ENCODE data around the gene DEFB129. TPM values are rescaled to one million over a fixed set of nuclear protein-coding genes. Genes with fewer than 3 reads are reported as not detected.

The DEFB129 gene
- total and polyA plus RNA-seq, 12 donors = not detected

GRCh38 chr20:273884-274283 is 46.8 kb downstream of the DEFB129 start:
- WGBS, 4 donors = 58 to 77% (median 75%) methylated on average over 3 of the region's 3 CpGs
- intact Hi-C loops (cut with DNase I) = no loop called here
- no peak for TF ChIP-seq CTCF (IDR thresholded peaks at IDR 0.05)
- TF ChIP-seq POLR2A (IDR thresholded peaks at IDR 0.05) = no peak

GRCh38 chr20:275791-276190 is 48.7 kb downstream of the DEFB129 start:
- no peak overlapping the region for H3K4me3 ChIP-seq
- 89 to 98% (median 94%) methylated on average over 5 to 7 of the region's 7 CpGs for WGBS, 4 donors
- H3K27ac ChIP-seq = no peak overlapping the region
- DNase-seq = no peak
- no peaks in the 10 kb centered on the region for H3K36me3 ChIP-seq (replicated peaks in 1 of 2)
- H3K4me1 ChIP-seq (replicated peaks in 1 of 2) = no peaks in the 10 kb centered on the region
- H3K27me3 ChIP-seq = no peaks in the 10 kb centered on the region
- H3K9me3 ChIP-seq (replicated peaks in 1 of 3) = no peaks in the 10 kb centered on the region
- TF ChIP-seq CTCF (IDR thresholded peaks at IDR 0.05) = no peak
- no peak for TF ChIP-seq POLR2A (IDR thresholded peaks at IDR 0.05)
- intact Hi-C loops (cut with DNase I) = loop anchor here in 1 of 2 donors (5.0 kb wide), 1 partner anchor 57 kb away; no protein-coding TSS in a partner anchor

More at GRCh38 chr20:273884-274283, 46.8 kb downstream of the DEFB129 start:
- Histone ChIP-seq H3K36me3 (replicated peaks in 1 of 2) (no peaks in the 10 kb centered on the region), H3K27ac (no peak overlapping the region), H3K4me3 (no peak overlapping the region), H3K4me1 (replicated peaks in 1 of 2) (no peaks in the 10 kb centered on the region), H3K27me3 (no peaks in the 10 kb centered on the region), H3K9me3 (replicated peaks in 1 of 3) (no peaks in the 10 kb centered on the region)
- no peak for DNase-seq

DNA sequence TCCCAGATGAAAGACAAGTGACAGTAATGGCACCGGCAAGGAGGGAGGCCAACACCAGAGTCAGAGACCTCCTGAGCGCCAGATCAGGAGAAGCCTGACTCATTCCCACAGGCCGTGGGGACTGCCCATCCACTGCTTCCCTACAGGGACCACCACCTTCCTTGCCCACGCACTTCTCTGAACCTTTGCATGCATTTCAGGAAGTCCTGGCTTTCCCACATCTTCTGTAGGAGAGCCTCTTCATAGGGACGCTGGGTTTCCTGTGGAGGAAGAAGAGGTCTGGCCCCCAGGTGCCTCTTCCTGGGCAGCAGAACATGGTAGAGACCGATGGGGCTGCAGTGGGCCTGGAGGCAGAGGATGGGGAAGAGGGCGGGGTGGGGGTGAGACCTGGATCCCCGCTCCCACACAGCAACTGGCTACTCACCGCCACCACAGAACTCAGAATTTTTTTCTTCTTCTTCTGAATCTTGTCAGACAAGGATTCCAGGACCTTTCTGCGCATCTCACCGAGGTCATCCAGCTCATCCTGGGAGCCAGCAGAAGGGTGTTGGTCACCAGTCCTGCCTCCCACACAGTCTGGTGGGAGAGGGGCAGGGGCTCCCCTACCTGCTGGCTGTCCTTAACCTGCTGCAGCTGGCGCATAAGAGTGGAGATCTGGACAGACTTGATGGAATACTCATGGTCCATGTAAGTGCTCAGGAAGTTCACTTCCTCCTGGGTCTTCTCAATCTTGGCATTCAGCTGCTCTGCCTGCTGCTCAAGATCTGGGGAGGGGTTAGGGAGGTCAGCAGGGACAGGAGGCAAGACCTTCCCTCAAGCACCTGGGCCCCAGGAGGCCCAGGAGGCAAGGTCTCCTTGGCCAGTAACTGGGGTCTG is 49.8 kb downstream of the DEFB129 start:
- no peaks in the 10 kb centered on the region for H3K4me1 ChIP-seq (replicated peaks in 1 of 2)
- H3K27ac ChIP-seq = no peak overlapping the region
- intact Hi-C loops (cut with DNase I) = loop anchor here in 1 of 2 donors (5.0 kb wide), 1 partner anchor 55 kb away; no protein-coding TSS in a partner anchor
- 91 to 95% (median 94%) methylated on average over 10 to 12 of the region's 12 CpGs for WGBS, 4 donors
- no peak for TF ChIP-seq POLR2A (IDR thresholded peaks at IDR 0.05)
- no peak for TF ChIP-seq CTCF (IDR thresholded peaks at IDR 0.05)
- no peak overlapping the region for H3K4me3 ChIP-seq
- DNase-seq = peak in 2 of 7 donors; percentile 9 to 33
- H3K36me3 ChIP-seq (replicated peaks in 1 of 2) = no peaks in the 10 kb centered on the region
- H3K27me3 ChIP-seq = no peaks in the 10 kb centered on the region
- no peaks in the 10 kb centered on the region for H3K9me3 ChIP-seq (replicated peaks in 1 of 3)

DNA sequence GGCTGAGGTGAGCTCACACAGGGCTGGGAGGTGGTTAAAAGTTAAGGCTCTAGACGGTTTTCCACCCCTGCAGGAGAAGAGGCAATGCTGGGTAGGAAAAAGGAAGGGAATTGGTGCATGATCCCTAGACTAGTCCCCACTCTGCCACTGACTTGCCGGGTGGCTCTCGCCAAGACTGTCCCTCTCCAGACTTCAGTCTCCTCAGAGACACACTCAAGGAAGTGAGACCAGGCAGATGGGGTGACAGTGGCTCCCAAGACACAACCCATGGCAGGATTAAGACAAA is 50.4 kb downstream of the DEFB129 start:
- 33 to 90% (median 54%) methylated on average over 2 to 3 of the region's 3 CpGs for WGBS, 4 donors
- intact Hi-C loops (cut with DNase I) = loop anchor here in 1 of 2 donors (5.0 kb wide), 1 partner anchor 55 kb away; no protein-coding TSS in a partner anchor

More for the DNA sequence above, 50.4 kb downstream of the DEFB129 start:
- Histone ChIP-seq H3K4me1 (replicated peaks in 1 of 2) (no peaks in the 10 kb centered on the region), H3K36me3 (replicated peaks in 1 of 2) (no peaks in the 10 kb centered on the region), H3K27me3 (no peaks in the 10 kb centered on the region), H3K9me3 (replicated peaks in 1 of 3) (no peaks in the 10 kb centered on the region), H3K27ac (no peak overlapping the region), H3K4me3 (no peak overlapping the region)
- no peak for TF ChIP-seq POLR2A (IDR thresholded peaks at IDR 0.05)
- no peak for TF ChIP-seq CTCF (IDR thresholded peaks at IDR 0.05)
- no peak for DNase-seq

Measured in adrenal gland (tissue), 12 donors.